Left colon (tissue), 2 donors: ENCODE results near the gene COL18A1. TPM values are rescaled to one million over a fixed set of nuclear protein-coding genes. Genes with fewer than 3 reads are reported as not detected.
"Not testable (repeated sequence)": the region's sequence is repeated elsewhere in the genome, so short reads cannot be mapped to it uniquely, and the experiment has no call there.

ENCODE experiments used
- ATAC-seq: fragments of 200-7000 bp; cut with Tn5 transposase; one replicate; pipeline ENCODE4 v1.9.1; 2020; ENCODE audit warnings: mild to moderate bottlenecking, moderate library complexity
- DNase-seq, 2 donors: peaks; one replicate each; pipeline ENCODE4 v3.0.0-alpha.2; 2020
- intact Hi-C, 2 donors: fragments of 100-400 bp; cut with DNase I in 1 of 2; cut with micrococcal nuclease in 1 of 2; formaldehyde crosslinking; loops; one replicate each; pipeline versions ENCODE4 v1.11.2 to v1.14.0; 2022; cut with DNase I, micrococcal nuclease
- total RNA-seq, 2 donors: library from RNA; stranded (reverse); fragmentation: NEBNext Ultra II Directional; extraction: Animal tissue kit (Norgen Biotek cat#: 25700); gene quantifications; one replicate each; pipeline ENCODE4 v1.2.1, GENCODE V29; 2021
- donor health status: DM: no; HTN: no; CAD: no.
- donor health status: DM: yes; HTN: yes; CAD: no.

COL18A1 gene
- total RNA-seq, 2 donors from 2014 or later = 10.6 to 17.0 TPM

GRCh38 chr21:45527151-45527999 lies 122.4 kb downstream of the COL18A1 start:
- intact Hi-C loops = not testable (repeated sequence)
- DNase-seq (peak; percentile 28 to 46), ATAC-seq (peak; percentile 20)

GRCh38 chr21:45528028-45528705 lies 123.2 kb downstream of the COL18A1 start:
- intact Hi-C loops = no loop called here
- DNase-seq (peak; percentile 5 to 19), ATAC-seq (no peak)

GRCh38 chr21:45528981-45529784 lies 124.2 kb downstream of the COL18A1 start:
- peak; percentile 16 to 30 for DNase-seq

GRCh38 chr21:45529785-45530422 lies 124.9 kb downstream of the COL18A1 start:
- DNase-seq (peak; percentile 1 to 18), ATAC-seq (no peak)
- intact Hi-C loops = no loop called here

More at GRCh38 chr21:45528981-45529784, 124.2 kb downstream of the COL18A1 start:
- intact Hi-C loops = no loop called here
- ATAC-seq = no peak

- ATAC-seq (no peak), DNase-seq (peak; percentile 4 to 23)
- intact Hi-C loops = no loop called here
Observed at GRCh38 chr21:45530423-45531113, 125.6 kb downstream of the COL18A1 start.

DNA sequence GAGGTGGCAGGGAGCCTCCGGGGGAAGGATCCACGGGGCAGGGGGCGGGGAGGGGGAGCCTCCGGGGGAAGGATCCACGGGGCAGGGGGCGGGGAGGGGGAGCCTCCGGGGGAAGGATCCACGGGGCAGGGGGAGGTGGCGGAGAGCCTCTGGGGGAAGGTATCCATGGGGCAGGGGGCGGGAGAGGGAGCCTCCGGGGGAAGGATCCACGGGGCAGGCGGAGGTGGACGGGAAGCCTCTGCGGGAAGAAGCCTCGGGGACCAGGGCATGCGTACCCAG lies 126.1 kb downstream of the COL18A1 start:
- ATAC-seq, intact Hi-C loops, DNase-seq: not testable (repeated sequence)

DNA sequence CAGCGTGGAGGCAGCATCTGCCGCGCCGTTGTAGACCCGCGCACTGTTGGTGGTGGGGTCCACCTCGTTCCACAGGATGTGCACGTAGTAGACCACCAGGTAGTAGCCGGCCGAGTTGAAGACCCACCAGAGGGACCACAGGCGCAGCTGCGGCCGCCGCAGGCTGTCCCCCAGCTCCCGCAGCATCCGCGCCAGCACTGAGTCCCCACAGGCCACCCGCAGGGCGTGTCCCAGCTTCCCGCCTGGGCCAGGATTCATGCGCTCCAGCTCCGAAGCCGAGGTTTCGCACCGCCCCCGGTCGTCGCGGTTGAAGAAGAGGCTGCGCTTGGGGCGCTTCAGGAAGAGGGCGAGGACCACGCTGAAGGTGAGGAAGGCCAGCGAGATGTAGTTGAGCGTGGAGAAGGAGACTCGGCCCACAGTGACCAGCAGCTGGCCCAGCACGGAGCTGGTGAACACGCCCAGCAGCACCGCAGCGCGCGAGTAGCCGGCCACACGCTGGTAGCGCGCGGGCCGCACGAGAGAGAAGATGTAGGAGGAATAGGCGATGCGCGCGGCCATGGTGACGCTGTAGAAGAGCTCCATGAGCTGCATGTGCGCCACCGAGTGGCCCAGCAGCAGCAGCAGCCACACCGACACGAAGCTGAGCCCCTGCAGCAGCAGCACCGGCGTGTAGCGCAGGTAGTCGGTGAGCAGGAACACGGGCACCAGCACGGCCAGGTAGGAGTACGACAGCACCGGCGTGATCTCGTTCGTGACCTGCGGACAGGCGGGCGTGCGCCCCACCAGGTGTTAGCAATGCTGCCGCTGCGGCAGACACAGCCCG lies 126.6 kb downstream of the COL18A1 start:
- intact Hi-C loops = no loop called here
- ATAC-seq (no peak), DNase-seq (peak; percentile 12 to 24)

DNA sequence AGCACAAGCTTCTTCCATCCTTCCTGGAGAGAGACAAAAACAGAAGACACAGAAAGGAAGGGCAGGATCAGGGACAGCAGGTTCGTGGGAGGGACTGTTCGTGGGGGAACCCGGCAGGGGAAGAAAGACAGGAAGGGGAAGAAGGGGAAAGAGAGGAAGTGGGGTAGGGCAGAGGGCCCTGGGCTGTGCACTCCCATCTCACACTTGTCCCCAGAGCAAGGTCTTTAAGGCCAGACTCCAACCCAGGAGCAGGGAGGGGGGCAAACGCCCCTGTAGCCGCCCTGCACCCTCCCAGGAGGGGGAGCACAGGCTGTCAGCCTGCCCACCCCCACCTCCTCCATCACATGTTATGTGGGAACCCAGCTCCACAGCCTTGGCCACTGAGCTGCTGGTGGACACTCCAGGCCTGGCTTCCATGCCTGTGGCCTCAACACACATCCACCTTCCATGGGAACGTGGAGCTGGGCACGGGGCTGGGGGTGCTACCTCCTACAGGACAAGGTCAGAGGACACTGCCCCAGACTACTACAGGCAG lies 127.9 kb downstream of the COL18A1 start:
- ATAC-seq (peak; percentile 7), DNase-seq (peak in 1 of 2 donors; percentile 28)
- intact Hi-C loops = no loop called here

DNA sequence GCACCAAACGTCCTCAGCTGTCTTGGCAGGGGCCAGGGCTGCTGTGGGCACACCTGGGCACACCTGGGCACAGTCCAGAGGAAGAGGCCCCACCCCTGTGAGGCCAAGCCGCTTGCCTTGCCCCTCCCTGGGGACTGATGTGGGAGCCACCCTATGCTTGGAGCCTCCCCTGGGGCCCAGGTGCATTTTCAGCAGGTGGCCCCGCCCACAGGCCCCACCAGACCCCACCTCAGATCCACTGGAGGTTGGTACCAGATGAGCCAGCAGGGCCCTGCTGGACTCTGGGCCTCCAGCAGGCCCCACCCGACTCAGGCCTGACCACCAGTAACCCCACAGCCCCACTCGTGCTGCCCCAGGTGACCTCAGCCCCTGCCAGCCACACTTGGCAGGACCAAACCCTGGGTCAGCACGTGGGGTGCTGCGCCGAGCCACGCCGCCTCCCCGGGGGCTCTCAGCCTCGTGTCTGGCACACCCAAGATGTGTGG lies 128.4 kb downstream of the COL18A1 start:
- intact Hi-C loops = no loop called here
- peak; percentile 85 to 92 for DNase-seq
- peak; percentile 88 for ATAC-seq

DNA sequence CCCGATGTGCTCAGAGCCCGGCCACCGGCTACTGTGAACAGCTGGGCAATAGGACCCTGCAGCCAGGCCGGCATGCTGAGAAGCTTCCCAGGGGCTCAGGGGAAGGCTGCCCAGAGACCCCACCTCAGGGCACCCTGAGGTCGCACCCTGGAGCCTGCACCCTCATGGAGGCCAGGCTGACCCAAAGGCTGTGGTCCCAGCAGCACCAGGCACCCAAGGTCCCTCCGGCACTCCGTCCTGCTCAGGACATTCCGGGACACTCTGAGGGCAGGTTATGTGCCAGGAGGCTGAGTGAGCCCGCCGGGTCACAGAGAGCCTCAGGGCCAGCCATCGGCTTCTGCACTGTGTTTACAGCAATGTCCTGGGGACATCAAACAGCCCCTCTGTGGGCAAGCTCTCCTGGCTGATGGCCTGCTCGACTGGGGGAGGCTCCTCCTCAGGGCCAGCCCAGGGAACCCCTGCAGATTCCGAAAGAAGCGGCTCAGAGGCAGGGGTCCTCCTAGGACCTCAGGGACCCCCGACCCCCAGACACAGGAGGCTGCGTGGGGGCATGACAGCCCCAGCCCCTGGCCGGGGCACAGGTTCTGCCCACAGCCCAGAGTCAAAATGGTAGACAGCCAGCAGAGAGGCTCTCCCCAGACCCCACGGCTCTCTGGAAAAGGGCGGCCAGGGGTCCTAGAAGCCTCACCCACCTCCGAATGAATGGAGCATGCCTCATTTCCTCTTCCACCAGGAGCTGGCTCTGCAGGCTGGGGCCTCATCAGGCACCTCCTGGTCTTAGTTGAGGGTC lies 129.1 kb downstream of the COL18A1 start:
- intact Hi-C loops = no loop called here
- DNase-seq (peak in 1 of 2 donors; percentile 25), ATAC-seq (peak; percentile 16)

- DNase-seq = peak; percentile 83 to 85
- intact Hi-C loops = no loop called here
- peak; percentile 73 for ATAC-seq
Observed at GRCh38 chr21:45534636-45535331, 129.8 kb downstream of the COL18A1 start.

- DNase-seq (peak; percentile 27 to 30), ATAC-seq (no peak)
- intact Hi-C loops = no loop called here
Observed at GRCh38 chr21:45535341-45536081, 130.5 kb downstream of the COL18A1 start.

DNA sequence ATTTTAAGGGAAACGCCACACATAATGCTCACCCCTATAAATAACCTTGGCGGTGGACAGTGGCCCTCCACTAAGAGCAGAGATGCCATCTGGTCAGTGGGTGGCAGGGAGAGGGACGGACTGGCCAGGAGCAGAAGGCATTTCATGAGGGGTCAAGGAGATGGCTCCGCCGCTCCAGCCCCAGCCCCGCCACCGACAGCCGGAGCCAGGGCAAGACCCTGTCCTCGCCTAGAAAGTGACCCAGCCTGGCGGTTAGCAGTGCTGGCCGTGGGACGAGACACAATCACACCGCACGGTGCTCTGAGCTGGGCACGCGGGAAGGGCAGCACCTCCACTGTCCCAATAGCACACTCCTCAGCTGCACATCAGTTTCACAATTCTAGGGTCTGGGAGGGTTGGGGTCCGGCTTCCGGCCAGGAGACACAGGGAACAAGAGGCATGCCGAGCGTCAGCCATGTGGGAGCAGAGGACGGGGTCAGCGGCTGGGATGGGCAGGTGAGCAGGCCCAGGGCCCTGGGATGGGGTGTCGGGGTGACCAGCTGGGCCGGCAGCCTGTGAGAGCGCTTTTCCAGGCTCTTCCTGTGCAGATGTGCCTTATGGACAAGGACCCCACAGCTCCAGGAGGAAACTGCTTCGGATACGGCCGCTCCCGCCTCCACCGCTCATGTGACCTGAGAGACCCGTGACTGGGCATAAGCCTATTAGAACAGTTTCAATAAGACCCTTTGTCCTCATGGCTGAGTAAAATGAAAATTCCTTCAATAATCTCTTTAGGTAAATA lies 131.5 kb downstream of the COL18A1 start:
- peak; percentile 6 to 20 for DNase-seq
- ATAC-seq = no peak
- intact Hi-C loops = no loop called here

DNA sequence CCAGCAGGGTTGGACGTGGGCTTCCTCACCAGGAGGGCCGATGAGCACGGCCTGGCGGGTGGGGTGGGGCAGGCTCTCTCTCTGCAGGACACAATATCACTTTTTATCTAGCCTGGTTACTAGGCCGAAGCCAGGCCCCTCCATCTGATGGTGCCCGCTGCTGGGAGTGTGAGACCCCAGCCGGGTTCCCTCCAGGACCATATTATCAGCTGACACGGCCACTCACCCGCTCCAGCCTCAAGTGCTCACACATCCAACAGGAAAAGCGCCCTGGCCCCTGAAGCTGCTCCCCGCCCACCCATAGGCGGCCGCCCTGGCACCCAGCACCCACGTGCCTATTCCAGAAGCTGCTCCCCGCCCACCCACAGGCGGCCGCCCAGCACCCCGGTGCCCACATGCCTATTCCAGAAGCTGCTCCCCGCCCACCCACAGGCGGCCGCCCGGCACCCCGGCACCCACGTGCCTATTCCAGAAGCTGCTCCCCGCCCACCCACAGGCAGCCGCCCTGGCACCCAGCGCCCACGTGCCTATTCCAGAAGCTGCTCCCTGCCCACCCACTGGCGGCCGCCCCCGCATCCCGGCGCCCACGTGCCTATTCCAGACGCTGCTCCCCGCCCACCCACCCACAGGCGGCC lies 132.3 kb downstream of the COL18A1 start:
- DNase-seq (peak; percentile 5 to 21), ATAC-seq (no peak)

More for the DNA sequence above, 132.3 kb downstream of the COL18A1 start:
- intact Hi-C loops = no loop called here
